Mucosa of rectum (tissue), 2 donors: Measurements from ENCODE around the gene PXDC1.

Source experiments
- H3K27ac ChIP-seq, 2 donors: one replicate each; pipeline ENCODE4 v1.7.0; 2013; ENCODE audit warnings: inconsistent platforms in 2 of 2, low read depth in 2 of 2, low read length in 2 of 2
- H3K27me3 ChIP-seq, 2 donors: one replicate each; pipeline ENCODE4 v1.7.0; 2013; ENCODE audit warnings: low read length in 2 of 2; ENCODE audit not compliant: control insufficient read depth in 2 of 2, insufficient read depth in 2 of 2
- H3K36me3 ChIP-seq, 2 donors: one replicate each; pipeline ENCODE4 v1.7.0; 2013; ENCODE audit warnings: low read length in 2 of 2; ENCODE audit not compliant: control insufficient read depth in 2 of 2, insufficient read depth in 2 of 2
- H3K4me1 ChIP-seq, 2 donors: one replicate each; pipeline ENCODE4 v1.7.0; 2013; ENCODE audit warnings: low read length in 2 of 2, mild to moderate bottlenecking in 1 of 2; ENCODE audit not compliant: control insufficient read depth in 2 of 2, insufficient read depth in 2 of 2
- H3K4me3 ChIP-seq, 2 donors: one replicate each; pipeline ENCODE4 v1.7.0; 2013; ENCODE audit warnings: low read length in 2 of 2
- H3K9ac ChIP-seq, 2 donors: one replicate each; pipeline ENCODE4 v1.7.0; 2013; ENCODE audit warnings: low read length in 2 of 2, low read depth in 1 of 2, mild to moderate bottlenecking in 1 of 2
- H3K9me3 ChIP-seq, 2 donors: one replicate each; pipeline ENCODE4 v1.7.0; 2013; ENCODE audit warnings: low read length in 2 of 2; ENCODE audit not compliant: control insufficient read depth in 2 of 2
- donor health status: healthy.
- donor health status: Normal muscosa, but diverticular disease.

The PXDC1 gene

DNA sequence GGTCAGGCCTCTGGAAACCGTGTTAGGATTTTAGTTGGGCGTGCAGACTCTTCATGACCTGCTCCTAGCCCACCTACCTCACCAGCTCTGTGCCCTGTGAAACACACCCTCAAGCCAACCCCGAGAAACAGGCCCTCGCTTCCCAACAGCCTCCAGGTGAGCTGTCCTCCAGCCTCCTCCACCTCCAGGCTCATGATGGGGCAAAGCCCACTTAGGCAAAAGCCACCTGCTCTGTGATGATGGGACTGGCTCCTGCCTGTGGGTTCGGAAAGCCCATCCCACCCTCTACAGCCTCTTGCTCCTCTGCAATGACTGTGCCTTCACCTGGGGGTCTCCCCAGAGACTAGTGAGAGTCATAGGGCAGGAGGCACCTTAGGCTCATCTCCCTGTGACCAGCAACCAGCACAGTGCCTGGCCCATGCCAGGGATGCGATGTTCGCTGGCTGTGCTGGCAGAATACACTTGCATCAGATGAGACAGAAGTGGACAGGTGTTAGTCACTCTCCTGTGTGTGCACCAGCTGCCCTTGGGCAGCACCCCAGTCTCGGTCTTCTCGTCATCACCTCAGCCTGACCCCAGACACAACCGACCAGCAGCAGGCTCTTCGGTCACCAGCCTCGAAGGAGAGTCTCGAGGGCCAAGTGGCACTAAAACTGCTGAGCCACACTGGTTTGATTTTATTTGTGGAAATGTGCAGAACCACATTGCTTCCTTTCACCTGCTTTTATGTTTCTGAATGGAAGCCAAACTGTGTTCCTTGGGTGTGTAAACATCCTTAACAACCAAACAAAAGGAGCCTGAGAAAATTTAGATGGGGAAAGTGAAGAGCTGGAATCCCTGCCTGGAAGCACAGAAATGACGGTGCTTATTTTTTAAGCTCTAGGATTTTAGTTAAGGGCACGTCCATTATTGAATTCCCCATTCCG lies 10.7 kb downstream of the PXDC1 start:
- Histone ChIP-seq H3K4me1 (peaks cover 2 to 6% of the 10 kb centered on the region in 2 donors), H3K36me3 (peaks cover 0 to 11% of the 10 kb centered on the region in 2 donors), H3K4me3 (no peak overlapping the region), H3K9me3 (no peaks in the 10 kb centered on the region), H3K27ac (no peak overlapping the region), H3K27me3 (peaks cover 0 to 12% of the 10 kb centered on the region in 2 donors), H3K9ac (no peak overlapping the region)

DNA sequence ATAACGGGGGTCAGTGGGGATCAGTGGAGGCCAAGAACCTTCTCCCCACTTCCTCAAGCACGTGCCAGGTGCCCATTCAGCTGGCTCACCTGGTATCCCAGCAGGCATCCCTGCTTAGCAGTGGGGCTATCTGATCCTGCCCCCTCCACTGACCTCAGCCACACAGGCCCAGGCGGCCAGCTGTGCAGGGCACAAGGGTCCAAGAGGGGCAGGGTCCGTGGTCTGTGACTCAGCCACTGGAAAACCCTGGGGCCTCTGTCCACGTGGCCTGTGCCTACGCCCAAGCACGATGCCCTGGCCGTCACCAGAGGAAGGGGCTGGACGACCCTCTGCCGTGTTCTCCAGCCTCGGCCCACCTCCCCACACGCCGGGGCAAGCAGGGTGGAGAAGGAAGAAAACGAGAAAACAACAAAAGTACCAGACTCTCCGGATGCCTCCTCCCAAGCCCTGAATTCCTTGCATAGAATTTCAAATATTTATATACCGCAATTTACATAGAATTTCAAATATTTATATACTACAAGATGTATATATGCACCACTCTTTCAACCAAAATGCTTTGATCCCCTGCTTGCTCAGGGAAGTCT lies 12.1 kb downstream of the PXDC1 start:
- Histone ChIP-seq H3K27ac (no peak overlapping the region), H3K4me1 (peaks cover 2 to 6% of the 10 kb centered on the region in 2 donors), H3K4me3 (no peak overlapping the region), H3K27me3 (peaks cover 0 to 12% of the 10 kb centered on the region in 2 donors), H3K36me3 (peaks cover 0 to 11% of the 10 kb centered on the region in 2 donors), H3K9me3 (no peaks in the 10 kb centered on the region), H3K9ac (no peak overlapping the region)

DNA sequence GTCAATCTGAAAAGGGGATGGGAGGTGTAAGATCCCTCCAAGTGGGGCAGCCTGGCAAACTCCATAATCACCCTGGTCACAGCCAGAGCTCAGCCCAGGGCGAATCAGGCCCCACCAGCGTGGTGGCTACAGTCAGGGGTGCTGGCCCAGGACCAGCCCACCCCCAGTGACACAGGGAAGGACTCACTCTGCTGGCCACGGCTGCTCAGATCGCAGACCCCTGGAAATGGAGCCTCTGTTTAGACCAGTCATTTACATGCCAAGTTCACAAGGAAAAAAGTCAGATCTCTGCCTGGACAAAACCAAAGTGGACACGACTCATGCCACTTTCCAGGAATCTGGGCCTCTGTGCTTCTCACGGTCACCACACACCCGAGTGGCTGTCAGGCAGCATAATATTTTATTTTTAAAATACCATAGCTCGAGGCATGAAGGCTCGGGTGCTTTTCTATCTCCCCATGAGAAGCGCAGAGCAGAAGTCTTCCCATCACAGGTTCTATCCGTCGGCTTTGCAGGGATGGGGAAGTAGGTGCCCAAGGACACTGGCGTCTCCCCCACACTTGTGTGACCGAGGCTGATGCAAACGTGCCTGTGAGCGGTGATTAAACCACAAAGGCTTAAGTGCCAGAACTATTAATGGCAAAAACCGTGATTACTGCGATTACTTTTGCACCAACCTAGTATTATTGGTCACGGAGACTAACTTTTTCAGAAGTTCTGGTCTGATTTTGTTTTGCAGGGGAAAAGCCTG lies 13.0 kb downstream of the PXDC1 start:
- Histone ChIP-seq H3K4me3 (no peak overlapping the region), H3K9ac (no peak overlapping the region), H3K36me3 (peaks cover 0 to 11% of the 10 kb centered on the region in 2 donors), H3K27ac (no peak overlapping the region), H3K27me3 (peaks cover 0 to 12% of the 10 kb centered on the region in 2 donors), H3K9me3 (no peaks in the 10 kb centered on the region), H3K4me1 (peaks cover 2 to 6% of the 10 kb centered on the region in 2 donors)

DNA sequence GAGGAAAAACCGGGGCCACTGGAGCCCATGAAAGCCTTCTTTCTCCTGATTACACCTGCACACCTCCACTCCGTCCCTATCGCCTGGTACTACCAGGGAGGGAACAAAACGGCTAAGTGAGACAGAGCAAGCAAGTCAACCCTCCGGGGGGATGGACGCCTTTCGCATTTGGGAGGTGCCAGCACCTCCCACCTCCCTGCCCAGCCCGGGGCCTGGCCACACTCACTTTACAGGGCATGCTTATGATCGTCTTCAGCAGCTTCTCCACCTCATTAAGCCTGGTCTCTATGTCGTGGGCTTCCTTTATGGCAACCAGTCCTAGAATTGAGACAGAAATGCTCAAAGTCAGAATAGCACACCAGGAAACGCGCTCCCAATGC lies 13.7 kb downstream of the PXDC1 start:
- Histone ChIP-seq H3K4me1 (peaks cover 0 to 3% of the 10 kb centered on the region in 2 donors), H3K4me3 (no peak overlapping the region), H3K27ac (no peak overlapping the region), H3K27me3 (peaks cover 0 to 12% of the 10 kb centered on the region in 2 donors), H3K9me3 (no peaks in the 10 kb centered on the region), H3K9ac (no peak overlapping the region), H3K36me3 (peaks cover 0 to 11% of the 10 kb centered on the region in 2 donors)

DNA sequence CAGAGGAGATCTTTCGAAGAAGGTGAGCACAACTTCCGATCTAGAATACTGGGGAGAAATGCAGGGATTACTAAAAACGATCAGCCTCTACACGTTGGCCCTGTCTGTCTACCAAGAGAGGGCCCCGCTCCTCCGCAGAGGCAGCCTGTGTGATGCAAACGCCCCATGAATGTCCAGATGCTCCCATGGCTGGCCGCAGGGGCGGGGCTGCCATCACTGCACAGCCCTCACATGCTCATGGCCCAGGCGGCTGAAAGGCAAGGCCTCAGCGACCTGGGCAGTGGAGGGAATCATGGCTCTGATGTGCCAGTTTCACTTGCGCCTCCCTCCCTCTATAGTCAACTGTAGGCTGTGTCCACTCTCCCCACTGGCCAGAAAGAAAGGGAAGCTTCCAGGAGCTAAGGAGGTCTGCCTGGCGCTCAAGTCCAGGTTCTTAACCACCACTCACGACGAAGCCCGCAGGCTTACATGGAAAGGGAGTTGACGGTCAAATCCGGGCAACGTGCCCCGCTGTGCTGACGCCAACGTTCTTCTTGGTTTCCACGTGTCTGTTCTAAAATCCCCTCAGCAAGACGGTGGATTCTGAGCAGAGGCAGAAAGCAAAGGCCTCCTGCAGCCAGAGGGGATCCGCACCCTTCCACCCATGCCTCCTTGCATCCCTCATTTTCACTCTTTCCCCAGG lies 14.2 kb downstream of the PXDC1 start:
- H3K36me3 ChIP-seq = peaks cover 0 to 11% of the 10 kb centered on the region in 2 donors
- no peak overlapping the region for H3K9ac ChIP-seq
- H3K4me1 ChIP-seq = no peaks in the 10 kb centered on the region
- peaks cover 0 to 12% of the 10 kb centered on the region in 2 donors for H3K27me3 ChIP-seq
- H3K27ac ChIP-seq = no peak overlapping the region
- no peak overlapping the region for H3K4me3 ChIP-seq
- H3K9me3 ChIP-seq = no peaks in the 10 kb centered on the region

DNA sequence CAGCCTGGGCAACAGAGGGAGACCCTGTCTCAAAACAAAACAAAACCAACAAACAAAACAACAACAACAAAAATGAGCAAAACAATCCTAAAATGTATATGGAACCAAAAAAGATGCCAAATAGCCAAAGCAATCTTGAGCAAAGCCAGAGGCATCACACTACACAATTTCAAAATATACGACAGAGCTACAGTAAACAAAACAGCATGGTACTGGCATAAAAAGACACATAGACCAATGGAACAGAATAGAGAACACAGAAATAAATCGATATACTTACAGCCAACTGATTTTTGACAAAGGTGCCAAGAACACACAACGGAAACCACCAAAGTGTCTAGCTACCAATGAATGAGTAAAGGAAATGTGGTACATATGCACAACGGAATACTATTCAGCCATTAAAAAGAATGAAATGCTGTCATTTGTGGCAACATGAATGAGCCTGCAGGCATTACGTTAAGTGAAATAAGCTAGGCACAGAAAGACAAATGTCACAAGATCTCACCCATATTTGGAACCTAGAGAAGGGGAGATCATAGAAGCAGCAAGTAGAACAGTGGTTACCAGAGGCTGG lies 16.4 kb downstream of the PXDC1 start:
- peaks cover 0 to 11% of the 10 kb centered on the region in 2 donors for H3K36me3 ChIP-seq
- H3K27me3 ChIP-seq = no peaks in the 10 kb centered on the region
- H3K9ac ChIP-seq = no peak overlapping the region
- no peak overlapping the region for H3K4me3 ChIP-seq
- H3K9me3 ChIP-seq = no peaks in the 10 kb centered on the region
- H3K27ac ChIP-seq = no peak overlapping the region
- no peaks in the 10 kb centered on the region for H3K4me1 ChIP-seq

DNA sequence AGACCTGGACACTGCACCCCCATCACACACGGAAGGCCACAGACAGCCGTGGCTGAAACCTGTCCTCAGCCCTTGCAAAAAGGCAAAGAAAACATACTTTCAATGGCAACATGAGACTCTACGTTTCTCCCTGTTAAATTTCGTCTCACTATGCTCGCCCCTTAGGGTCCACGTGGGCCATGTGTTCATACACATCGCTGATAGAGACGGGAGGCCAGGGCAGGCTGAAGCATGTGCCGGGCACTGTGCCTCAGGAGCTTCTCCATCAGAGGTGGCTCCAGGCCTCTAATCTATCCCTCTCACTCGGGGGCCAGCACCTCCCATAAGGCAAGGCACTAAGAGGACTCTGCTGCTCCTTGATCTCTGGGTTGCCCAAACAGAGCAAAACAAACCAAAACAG lies 17.5 kb downstream of the PXDC1 start:
- Histone ChIP-seq H3K36me3 (peaks cover 0 to 11% of the 10 kb centered on the region in 2 donors), H3K4me3 (no peak overlapping the region), H3K9me3 (no peaks in the 10 kb centered on the region), H3K27ac (no peak overlapping the region), H3K27me3 (no peaks in the 10 kb centered on the region), H3K4me1 (no peaks in the 10 kb centered on the region), H3K9ac (no peak overlapping the region)

DNA sequence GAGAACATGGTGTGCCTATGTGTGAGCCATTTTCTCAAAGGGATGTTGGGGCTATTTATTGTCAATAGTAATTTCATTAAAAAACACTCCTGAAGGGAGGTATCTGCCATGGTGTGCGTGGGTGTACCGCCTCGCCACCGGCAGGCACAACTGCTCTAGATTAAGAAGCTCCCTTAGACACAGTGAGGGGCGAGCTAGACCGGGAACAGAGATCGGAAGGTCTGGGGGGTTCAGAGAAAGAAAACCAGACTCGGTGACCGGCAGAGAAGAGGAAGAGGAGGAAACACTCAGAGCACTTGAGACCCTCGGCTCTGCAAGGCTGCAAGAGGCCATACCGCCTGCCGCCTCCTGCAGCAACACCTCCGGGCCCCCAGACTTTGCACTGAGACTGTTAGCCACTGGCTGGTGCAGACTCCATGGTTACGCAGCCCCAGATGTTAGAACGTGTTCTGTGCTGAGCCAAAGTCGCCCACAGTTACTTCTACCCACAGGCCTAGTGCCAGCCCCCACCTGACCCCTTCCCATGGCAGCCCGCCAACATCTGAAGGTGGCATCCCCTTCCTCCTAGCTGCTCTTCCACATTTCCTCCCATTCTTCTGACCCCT lies 18.1 kb downstream of the PXDC1 start:
- Histone ChIP-seq H3K4me3 (no peak overlapping the region), H3K27ac (no peak overlapping the region), H3K36me3 (peaks cover 0 to 11% of the 10 kb centered on the region in 2 donors), H3K27me3 (no peaks in the 10 kb centered on the region), H3K9ac (no peak overlapping the region), H3K9me3 (no peaks in the 10 kb centered on the region), H3K4me1 (no peaks in the 10 kb centered on the region)

DNA sequence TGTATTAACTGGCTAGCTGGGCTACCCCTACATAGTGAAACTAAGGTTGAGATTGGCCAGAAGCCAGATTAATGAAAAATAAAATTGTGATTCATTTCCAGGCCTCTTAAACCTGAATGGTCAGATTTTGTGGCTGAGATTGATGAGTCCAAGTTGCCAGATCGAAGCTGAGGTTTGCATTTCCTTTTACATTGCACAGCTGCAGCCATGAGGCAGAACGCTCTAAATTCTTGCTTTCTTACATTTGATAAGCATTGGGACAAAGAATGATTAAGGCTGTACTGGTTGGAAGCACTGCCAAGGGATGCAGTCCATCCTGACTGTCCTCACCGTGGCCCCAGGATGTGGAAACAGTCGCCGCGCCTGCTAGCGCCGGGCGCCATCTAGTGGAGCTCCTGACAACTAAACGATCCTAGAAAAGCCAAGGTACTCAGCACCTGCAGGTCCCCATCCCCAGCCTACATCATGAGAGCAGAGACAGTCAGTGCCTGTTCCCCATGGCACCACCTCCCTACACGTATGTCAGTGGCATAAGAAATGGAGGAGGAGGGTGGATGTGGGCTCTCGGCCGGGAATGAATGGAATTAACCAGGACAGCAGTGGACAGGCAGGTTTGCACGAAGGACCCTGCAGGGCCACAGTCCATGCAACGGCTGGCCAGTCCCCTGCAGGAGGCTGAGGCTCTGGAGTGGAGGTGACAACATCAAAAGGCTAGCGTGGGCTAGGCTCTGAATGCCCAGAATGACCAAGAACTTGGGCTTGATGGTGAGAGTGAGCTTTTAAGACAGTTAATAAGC lies 19.0 kb downstream of the PXDC1 start:
- Histone ChIP-seq H3K4me3 (no peak overlapping the region), H3K36me3 (peaks cover 0 to 12% of the 10 kb centered on the region in 2 donors), H3K9ac (no peak overlapping the region), H3K27me3 (no peaks in the 10 kb centered on the region), H3K4me1 (no peaks in the 10 kb centered on the region), H3K27ac (no peak overlapping the region), H3K9me3 (no peaks in the 10 kb centered on the region)
